ENCODE measurements around the gene CORO1C. TPM values are rescaled to one million over a fixed set of nuclear protein-coding genes. Genes with fewer than 3 reads are reported as not detected.

CORO1C gene
- total RNA-seq, 1 donor from 2014 or later: 391 TPM

DNA sequence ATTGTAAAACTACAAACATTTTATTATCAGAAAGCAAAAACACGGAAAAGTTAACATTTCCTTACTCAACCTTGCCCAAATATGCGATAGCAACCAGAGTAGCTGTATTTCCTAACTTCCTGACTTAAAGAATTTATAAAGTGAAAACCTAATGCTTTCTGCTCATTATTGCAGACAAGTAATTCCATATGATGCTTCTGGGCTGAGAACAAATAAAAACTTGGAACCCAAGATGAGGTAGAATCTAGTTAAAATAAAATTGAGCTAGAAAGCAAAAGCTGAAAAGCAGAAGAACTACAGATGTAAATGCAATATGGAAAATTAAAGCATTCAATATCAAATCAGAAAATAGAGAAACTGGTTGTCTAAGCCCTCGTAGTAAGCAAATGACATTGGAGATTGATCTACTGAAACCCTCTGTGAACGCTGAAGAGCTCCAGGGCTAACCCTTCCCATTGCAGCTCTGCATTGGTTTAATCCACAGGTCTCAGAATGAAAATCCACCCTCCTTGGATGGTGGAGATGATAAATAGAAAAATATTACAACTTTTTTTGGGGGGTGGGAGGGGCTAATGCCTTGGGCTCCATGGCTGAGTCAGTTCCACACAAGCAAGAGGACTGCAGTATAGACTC, 40.7 kb downstream of the CORO1C start:
- no peak for FAIRE-seq
- Histone ChIP-seq H3K27me3 (ENCODE audit: insufficient read depth, low read length) (no peaks in the 10 kb centered on the region), H3K36me3 (ENCODE audit: insufficient read depth, low read length) (peaks cover 15% of the 10 kb centered on the region), H3K4me1 (ENCODE audit: insufficient read depth, low read length) (peaks cover 68% of the 10 kb centered on the region), H4K20me1 (ENCODE audit: insufficient read depth, low read length) (peaks cover 8% of the 10 kb centered on the region), H2AFZ (ENCODE audit: low read depth, low read length) (no peak overlapping the region), H3K79me2 (ENCODE audit: insufficient read depth, low read length) (peaks cover 94% of the 10 kb centered on the region), H3K4me3 (ENCODE audit: insufficient read depth, low read depth, low read length) (peak overlapping the region; percentile 31), H3K27ac (ENCODE audit: low read depth, low read length) (peak overlapping the region; percentile 99), H3K9me3 (ENCODE audit: insufficient read depth, low read depth, low read length) (no peaks in the 10 kb centered on the region), H3K4me2 (ENCODE audit: low read length) (peak overlapping the region; percentile 84), H3K9ac (ENCODE audit: low read length) (peak overlapping the region; percentile 88)
- H3K9me3 Mint-ChIP-seq (ENCODE audit: unreplicated experiment): no peaks in the 10 kb centered on the region
- H3K4me3 Mint-ChIP-seq (ENCODE audit: unreplicated experiment): peak overlapping the region; percentile 73
- H3K4me1 Mint-ChIP-seq (ENCODE audit: low read depth, unreplicated experiment): peaks cover 73% of the 10 kb centered on the region
- no peak for TF ChIP-seq CTCF (IDR thresholded peaks at IDR 0.05; ENCODE audit: insufficient read depth, low read depth, low read length)
- TF ChIP-seq EZH2 (IDR thresholded peaks at IDR 0.05; ENCODE audit: insufficient read depth, low read length): no peak
- no peak for DNase-seq (ENCODE audit: low read depth)
- peak overlapping the region; percentile 97 for H3K27ac Mint-ChIP-seq (ENCODE audit: unreplicated experiment)
- no peaks in the 10 kb centered on the region for H3K27me3 Mint-ChIP-seq (ENCODE audit: low read depth, unreplicated experiment)
- H3K36me3 Mint-ChIP-seq (ENCODE audit: low read depth, unreplicated experiment): peaks cover 15% of the 10 kb centered on the region

DNA sequence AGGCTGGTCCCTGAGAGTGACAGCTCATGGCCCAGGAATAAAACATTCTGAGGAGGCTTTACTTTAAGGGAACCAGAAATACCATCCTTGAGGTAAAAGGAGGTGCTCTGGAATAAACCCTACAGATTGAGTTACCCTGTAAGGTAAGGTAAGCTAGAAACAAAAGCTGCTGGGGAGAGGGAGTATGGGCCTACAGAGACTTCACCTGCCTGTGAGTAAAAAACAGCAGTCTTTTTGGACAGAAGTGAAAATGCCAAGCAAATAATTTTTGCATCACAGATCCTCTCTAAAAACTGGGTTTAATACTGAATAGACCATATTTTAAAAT, 41.2 kb downstream of the CORO1C start:
- peaks cover 94% of the 10 kb centered on the region for H3K79me2 ChIP-seq (ENCODE audit: insufficient read depth, low read length)
- DNase-seq (ENCODE audit: low read depth) (no peak), FAIRE-seq (no peak)
- no peaks in the 10 kb centered on the region for H3K27me3 Mint-ChIP-seq (ENCODE audit: low read depth, unreplicated experiment)
- peaks cover 13% of the 10 kb centered on the region for H4K20me1 ChIP-seq (ENCODE audit: insufficient read depth, low read length)
- peaks cover 15% of the 10 kb centered on the region for H3K36me3 ChIP-seq (ENCODE audit: insufficient read depth, low read length)
- peak overlapping the region; percentile 84 for H3K4me2 ChIP-seq (ENCODE audit: low read length)
- peaks cover 73% of the 10 kb centered on the region for H3K4me1 Mint-ChIP-seq (ENCODE audit: low read depth, unreplicated experiment)
- H3K27ac Mint-ChIP-seq (ENCODE audit: unreplicated experiment): peak overlapping the region; percentile 97
- H3K27me3 ChIP-seq (ENCODE audit: insufficient read depth, low read length): no peaks in the 10 kb centered on the region
- H3K4me1 ChIP-seq (ENCODE audit: insufficient read depth, low read length): peaks cover 68% of the 10 kb centered on the region
- peak overlapping the region; percentile 73 for H3K4me3 Mint-ChIP-seq (ENCODE audit: unreplicated experiment)
- no peak overlapping the region for H3K4me3 ChIP-seq (ENCODE audit: insufficient read depth, low read depth, low read length)
- no peaks in the 10 kb centered on the region for H3K9me3 Mint-ChIP-seq (ENCODE audit: unreplicated experiment)
- no peak overlapping the region for H2AFZ ChIP-seq (ENCODE audit: low read depth, low read length)
- peaks cover 11% of the 10 kb centered on the region for H3K36me3 Mint-ChIP-seq (ENCODE audit: low read depth, unreplicated experiment)
- H3K27ac ChIP-seq (ENCODE audit: low read depth, low read length): peak overlapping the region; percentile 99
- H3K9ac ChIP-seq (ENCODE audit: low read length): peak overlapping the region; percentile 88
- H3K9me3 ChIP-seq (ENCODE audit: insufficient read depth, low read depth, low read length): no peaks in the 10 kb centered on the region
- TF ChIP-seq EZH2 (IDR thresholded peaks at IDR 0.05; ENCODE audit: insufficient read depth, low read length): no peak
- no peak for TF ChIP-seq CTCF (IDR thresholded peaks at IDR 0.05; ENCODE audit: insufficient read depth, low read depth, low read length)

Measured in astrocyte (in vitro differentiated cells and primary cell).